G401 (cell line): ENCODE measurements around the gene ASB16. TPM values are rescaled to one million over a fixed set of nuclear protein-coding genes. Genes with fewer than 3 reads are reported as not detected.
A peak's percentile ranks its signal among the peaks of the same experiment; 100 is the strongest.

Experiments used
- DNase-seq: peaks from one replicate; pipeline ENCODE4 v3.0.0-alpha.2; 2015; ENCODE audit warnings: low spot score
- in situ Hi-C: cut with HindIII; loops from 2 replicates; pipeline ENCODE4 v1.10.0; 2016; ENCODE audit warnings: low sequenced_read_pairs, mixed read lengths
- total RNA-seq: library from RNA; depleted of rRNA; stranded (reverse); fragments of >200 nt; shearing (Covaris generic); gene quantifications from 2 replicates; pipeline ENCODE4 v1.2.3, GENCODE V29; 2014

The ASB16 gene
- total RNA-seq, 1 experiment from 2014 or later, result not detected

DNA sequence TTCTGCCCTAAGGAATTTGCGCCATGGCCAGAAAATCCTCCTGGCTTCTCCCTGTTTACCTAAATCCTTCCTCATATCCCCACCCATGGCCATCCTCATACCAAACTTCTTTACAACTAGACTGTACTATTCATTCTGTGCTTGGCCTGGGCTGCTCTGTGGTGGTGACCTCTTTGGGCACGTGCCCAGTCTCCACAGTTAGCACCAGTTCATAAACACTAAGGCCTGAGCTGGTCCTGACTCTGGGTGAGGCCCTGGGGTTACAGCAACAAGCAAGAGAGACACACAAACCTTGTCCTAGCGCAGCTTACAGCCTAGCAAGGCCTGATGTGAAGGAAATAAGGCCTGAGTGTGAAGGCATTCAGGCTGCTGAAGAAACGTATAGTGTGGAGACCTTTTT is 32.3 kb downstream of the ASB16 start:
- no peak for DNase-seq
- in situ Hi-C loops, result loop anchor here (10.0 kb wide), 1 partner anchor 122 kb away; the partner anchor contains the start of gene SLC25A39

DNA sequence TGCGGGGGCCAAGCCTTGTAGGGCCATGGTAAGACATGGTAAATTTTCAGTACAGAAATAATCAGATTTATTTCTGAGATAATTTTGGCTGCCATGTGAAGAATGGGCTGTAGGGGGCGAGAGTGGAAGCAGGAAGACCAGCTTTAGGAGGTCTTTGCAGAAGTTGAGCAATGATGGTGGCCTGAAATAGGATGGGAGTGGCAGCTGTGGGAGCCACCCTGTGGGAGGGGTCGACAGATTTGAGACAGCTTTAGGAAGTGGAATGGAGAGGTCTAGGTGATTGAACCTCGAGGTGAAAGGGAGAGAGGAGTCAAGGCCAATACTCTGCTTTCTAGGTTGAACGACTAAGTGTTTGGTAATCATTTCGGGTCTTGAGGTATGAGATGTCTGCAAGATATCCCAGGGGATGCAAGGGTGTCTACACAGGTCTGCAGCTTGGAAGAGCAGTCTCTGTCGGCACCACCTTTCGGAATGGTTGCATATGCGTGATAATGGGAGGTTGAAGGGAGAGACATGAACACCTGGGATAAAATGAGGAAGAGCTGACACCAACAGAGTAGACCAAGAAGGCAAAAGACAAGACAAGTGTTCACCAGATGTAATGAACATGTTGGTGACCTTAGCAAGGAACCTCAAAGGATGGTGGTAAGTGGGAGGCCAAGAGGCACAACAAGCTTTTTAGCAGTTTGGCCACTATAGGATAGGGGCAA is 33.4 kb downstream of the ASB16 start:
- peak; percentile 54 for DNase-seq
- in situ Hi-C loops, result loop anchor here (10.0 kb wide), 1 partner anchor 121 kb away; the partner anchor contains the start of gene SLC25A39

DNA sequence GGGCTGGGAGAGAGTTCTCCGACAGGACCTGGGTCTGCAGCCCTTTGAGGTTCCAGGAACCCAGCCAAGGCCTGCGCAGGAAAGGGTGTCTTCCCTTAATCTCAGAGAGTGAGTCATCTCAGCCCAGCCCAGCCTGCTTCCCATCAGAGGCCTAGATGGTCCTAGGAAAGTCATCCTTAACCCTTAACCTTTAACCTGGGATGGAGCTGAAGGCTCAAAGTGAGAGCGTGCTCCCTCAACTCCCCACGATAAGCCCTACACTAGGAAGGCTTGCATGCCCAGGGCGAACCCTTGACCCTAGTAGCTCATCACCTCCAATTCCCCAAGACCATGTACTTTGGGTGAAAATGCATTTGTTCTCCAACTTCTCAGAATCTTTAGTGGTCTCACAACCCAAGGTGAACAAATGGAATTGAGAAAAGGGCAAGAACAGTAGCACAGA is 34.0 kb downstream of the ASB16 start:
- DNase-seq, result no peak
- in situ Hi-C loops, result loop anchor here (10.0 kb wide), 1 partner anchor 120 kb away; the partner anchor contains the start of gene SLC25A39

DNA sequence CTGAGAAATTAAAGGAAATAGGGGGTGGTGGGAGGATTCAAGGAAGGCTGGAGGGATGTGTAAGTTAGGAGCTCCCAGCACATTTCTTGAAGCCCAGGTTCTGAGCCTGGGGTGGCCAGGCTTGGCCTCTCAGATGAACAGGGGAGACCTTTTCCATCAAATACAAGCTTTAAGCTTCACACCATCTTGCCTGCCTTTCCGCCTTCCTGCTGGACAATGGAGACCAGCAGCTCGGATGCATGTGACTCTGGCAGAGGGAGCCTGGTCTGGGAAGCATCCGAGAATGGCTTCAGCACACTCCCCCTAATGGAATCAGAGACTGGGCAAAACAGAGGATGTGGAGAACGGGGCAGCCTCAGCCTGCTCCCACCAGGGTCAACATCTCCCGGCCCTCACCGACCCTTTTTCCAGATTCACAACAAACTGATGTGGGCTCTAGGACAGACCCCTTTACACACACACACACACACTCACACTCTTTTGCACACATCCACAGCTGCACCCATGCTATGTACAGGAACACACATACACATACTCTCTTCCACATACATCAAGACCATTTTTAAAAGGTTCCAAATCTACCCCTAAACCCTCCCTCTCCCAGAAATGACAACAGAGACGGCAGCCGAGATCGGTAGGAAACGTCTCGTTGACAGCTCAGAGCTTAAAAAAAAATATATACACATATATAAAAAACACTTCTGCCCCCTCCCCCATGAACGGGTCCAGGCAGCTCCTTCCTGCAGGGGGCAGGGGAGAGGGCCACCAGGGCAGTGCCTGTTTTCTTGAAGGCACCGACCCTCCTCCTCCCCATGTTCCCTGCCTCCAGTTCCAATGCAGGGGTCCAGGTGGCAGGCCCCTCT is 35.7 kb downstream of the ASB16 start:
- in situ Hi-C loops, result loop anchor here (10.0 kb wide), 1 partner anchor 119 kb away; the partner anchor contains the start of gene SLC25A39
- DNase-seq, result peak; percentile 35

DNA sequence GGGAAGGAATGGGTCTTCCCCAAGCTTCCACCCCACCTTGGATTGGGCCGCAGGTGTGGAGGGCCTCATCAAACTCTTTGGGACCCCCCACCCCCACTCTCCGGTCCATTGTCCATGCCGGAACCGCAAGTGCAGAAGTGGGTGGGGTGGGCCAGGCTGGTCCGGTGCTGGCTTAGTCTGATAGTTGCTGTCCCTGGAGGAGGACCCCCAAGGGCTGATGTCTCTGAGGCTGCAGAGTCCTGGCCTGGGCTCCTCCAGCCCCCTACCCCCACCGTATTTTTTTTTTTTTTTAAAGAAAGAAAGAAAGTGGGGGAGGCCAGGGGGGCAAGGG is 36.3 kb downstream of the ASB16 start:
- no peak for DNase-seq
- in situ Hi-C loops, result loop anchor here (10.0 kb wide), 1 partner anchor 118 kb away; the partner anchor contains the start of gene SLC25A39

DNA sequence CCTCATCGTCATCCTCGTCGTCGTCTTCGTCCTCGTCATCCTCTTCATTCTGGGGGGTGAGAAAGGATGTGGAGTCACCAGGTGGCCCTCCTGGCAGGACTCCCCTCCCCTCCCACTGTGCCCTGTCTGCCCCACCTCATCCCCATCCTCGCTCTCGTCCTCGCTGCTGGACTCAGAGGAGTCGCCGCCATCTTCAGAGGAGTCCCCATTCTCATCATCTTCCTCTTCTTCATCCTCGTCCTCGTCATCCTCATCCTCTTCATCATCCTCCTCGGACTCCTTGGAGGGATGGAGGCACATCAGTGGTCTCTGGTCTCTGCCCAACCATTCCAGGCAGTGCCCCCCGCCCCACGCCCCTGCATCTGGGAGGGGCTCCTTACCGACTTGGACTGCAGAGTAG is 36.8 kb downstream of the ASB16 start:
- in situ Hi-C loops, result loop anchor here (10.0 kb wide), 1 partner anchor 117 kb away; the partner anchor contains the start of gene SLC25A39
- DNase-seq, result no peak

DNA sequence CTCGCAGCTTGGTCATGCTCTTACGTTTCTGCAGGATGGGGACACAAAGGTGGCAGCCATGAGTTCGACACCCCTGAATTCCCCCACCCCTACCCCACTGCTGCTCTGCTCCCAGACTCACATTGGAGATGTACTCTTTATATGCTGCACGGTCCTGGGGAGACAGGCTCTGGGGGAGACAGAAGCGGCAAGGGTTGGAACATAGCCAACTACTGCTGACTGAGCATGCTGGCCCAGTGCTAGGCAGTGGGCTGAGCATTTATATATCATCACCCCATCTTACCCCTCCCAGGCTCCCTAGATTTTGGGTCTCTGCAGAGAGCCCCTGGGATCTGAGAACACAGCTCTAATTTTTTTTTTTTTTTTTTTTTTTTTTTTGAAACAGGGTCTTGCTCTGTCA is 37.2 kb downstream of the ASB16 start:
- in situ Hi-C loops, result loop anchor here (10.0 kb wide), 1 partner anchor 117 kb away; the partner anchor contains the start of gene SLC25A39
- DNase-seq, result no peak

DNA sequence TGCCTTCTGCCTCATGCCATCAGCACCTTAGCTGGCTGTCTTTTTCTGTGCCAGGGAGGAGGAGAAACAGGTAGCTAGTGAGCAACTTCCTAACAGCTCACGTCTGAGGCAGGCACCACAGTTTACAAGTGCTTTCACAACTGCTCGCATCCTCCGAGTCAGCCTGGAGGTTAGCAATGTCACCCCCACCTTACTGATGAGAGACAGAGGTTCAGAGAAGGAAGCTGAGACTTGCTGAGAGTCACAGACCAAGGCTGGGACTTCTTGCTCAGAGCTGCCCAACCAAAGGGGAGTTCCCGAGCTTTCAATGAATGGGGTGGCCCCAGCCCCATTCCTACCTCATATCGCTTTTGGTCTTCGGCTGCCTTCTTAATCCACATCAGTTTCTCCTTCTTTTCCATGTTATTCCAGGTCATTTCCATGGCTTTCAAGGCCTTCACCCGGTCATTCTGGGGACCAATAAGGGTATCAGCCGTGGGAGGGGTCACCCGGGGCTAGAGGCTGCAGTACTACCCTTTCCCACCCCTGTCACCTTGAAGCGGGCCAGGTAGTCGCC is 39.4 kb downstream of the ASB16 start:
- no peak for DNase-seq
- in situ Hi-C loops, result loop anchor here (10.0 kb wide), 1 partner anchor 115 kb away; the partner anchor contains the start of gene SLC25A39

DNA sequence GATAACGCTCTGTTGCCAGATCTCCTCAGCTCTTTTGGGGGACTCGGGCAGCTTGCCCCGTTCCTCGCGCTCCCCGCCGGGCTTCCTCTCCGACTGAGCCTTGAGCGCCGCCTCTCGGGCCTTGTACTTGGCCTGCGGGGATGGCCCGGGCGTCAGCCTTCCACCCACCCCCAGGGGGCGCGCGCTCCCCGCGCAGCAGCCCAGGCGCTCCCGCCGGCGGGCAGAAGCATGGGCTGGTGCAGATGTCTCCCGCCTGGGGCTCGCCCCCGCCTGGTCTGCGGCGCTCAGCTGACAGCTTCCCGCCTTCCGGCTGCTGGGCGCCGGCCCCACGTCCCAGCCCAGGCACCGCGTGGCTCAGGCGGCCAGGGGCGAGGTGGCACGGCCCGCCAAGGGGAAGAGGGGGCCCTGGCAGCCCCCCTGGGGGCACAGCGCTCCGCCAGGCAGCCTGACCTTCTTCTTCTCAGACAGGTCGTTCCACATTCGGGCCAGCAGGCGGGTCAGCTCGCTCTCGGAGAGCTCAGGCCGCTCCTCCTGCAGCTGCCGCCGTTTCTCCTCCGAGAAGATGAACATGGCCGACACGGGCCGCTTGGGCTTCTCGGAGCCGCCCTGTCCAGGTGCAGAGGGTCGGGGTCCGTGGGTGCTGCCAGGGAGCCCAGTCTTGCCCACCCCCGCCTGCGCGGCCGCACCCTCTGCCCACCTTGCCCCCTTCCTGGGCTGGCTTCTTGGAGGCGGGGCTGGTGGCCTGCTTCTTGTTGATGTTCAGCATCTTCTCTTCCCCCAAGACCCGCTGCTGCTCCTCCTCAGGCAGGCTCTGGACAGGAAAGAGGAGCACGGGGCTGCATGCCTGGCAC is 40.1 kb downstream of the ASB16 start:
- DNase-seq, result peak; percentile 84
- in situ Hi-C loops, result no loop called here

DNA sequence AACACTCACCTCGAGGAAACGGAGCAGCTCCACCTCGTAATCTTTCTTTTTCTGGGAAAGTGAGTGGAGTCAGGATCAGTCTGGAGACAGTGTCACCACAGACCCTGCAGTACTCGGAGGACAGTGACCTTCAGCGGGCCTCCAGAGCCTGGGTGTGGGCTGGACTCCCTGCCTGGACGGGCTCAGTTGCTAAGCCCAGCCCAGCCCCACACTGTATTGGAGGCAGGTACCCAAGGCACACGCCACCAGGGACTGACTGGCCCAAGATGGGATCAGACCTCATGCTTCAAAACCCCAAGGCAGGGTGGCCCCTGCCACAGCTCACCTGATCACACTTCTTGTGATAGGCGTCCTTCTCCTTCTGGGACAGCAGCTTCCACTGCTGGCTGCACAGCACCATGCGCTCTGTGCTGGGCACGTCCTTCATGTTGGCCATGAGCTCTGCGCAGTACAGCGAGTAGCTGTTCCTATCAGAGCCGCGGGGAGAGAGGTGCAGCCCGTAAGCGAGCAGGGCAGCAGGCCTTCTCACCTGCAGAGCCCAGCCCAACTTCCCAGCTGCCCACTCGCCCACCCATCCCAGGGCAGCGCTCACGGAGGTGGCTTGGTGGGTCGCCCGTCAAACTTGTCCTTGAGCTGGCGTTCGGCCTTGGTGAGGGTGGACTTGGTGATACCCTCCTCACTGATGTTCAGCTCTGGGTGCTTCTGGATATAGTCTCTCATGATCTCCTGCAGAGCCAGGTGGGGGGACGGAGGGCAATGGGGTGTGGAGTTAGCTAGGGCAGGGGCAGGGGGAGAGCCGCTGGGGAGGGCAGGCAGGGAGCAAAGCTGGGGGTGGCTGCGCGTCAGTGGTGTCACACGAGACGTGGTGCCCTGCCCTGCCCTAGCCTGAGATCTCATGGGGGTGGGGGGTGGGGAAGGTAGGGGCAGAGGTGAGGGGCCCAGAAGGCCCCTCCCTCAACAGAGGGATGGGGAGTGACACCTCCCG is 41.1 kb downstream of the ASB16 start:
- in situ Hi-C loops, result no loop called here
- no peak for DNase-seq

DNA sequence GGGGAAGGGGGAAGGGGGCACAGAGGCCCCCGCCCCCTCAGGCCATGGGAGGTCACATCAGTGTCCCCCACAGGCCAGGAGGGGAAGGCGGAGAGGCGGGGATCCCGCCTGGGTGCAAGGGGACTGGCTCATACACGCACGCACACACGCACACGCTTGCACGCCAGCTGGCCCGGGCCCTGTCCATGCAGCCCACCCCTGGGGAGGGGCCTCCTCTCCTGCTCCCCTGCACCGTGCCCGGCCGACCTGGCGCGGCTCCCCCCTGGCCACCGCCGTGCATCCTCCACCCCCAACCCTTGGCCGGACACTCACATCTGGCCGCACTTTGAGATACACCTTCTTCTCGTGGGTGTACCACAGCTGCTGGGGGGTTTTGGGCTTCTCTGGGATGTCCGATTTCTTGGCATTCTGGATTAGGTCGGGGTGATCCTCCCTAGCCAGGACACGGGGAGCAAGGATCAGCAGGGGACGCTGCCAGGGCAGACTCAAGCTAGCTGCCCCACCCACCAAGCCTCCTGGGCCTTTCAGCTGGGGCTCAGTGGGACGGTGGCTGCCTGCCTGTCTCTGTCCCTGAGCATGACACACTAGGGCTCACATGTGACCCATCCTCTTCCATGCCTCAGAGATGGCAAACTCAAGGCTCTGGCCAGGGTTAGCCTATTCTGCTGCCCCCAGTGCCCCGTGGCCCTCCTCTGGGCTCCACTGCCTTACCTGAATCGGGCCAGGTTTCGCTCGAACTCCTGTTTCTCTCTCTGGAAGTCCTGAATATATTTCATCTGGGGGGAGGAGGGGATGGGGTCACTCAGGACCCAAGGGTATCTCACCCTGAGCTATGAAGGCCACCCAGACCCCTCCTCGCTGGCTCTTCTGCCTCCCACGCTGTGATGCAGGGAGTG is 42.3 kb downstream of the ASB16 start:
- in situ Hi-C loops, result no loop called here
- no peak for DNase-seq

DNA sequence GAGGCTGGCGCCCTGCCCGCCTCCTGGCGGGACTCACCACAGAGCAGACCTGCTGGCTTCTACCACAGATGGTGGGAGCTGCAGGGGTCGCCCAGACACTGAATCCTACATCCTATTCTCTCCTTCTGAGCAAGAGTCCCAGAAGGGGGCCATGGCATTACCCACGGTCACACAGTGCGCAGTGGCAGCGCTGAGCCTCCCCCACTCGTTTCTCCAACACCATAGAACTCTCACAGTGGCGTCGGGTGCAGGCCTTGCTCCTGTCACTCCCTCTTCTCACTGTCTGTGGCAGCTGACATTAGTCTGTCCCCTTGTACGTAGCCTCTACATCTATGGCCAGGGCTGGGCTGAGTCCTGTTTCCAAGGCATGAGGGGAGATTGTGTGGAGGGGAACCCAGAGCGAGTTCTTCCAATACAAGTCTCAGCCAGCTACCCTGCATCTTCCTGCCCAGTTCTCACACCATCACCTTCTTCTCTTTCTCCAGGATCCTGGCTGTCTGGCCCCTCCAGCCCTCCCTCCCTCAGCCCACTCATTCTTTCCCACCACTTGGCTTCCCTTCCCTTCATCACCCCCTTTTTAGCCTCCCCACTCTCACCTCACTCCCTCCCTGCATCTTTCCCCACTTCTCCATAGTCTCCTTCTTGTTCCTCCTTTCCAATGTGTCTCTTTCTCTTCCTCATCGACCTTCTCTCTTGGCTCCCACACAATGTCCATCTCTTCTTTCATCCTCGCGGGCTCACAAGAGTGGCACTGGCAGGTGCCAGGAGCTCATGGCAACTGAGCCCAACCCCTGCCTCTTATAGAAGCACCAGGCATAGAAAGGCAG is 43.1 kb downstream of the ASB16 start:
- in situ Hi-C loops, result no loop called here

DNA sequence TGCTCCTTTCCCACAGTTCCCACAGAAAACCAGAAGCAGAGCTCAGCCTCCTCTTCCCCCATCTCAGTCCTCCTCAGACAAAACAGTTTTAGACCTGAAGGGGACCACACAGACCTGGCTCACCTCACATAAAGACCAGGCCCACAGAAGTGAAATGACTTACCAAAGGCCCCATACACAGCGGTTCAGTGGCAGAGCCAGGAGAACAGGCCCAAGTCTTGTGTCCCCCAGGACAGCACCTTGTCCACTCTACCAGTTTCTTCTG is 43.7 kb downstream of the ASB16 start:
- in situ Hi-C loops, result no loop called here
- DNase-seq, result no peak

More for the DNA sequence above, 43.1 kb downstream of the ASB16 start:
- no peak for DNase-seq

DNA sequence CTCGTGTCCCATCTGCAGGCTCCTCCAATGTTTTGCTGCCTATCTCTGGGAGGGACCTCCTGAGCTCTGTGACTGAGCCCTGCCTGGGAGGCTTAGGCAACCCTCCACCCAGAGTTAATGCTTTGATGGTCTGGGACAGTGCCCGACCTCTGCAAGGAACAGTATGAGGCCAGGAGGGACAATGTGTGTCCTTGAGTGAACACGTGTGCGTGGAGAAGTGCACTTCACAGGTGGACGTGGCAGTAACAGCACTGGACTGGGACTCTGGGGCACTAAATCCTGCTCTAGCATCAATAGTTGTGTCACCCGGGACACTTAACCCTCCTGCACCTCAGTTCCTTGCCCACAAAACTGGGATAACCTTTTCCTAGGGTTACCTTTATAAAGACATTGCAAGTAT is 44.4 kb downstream of the ASB16 start:
- no peak for DNase-seq
- in situ Hi-C loops, result no loop called here

DNA sequence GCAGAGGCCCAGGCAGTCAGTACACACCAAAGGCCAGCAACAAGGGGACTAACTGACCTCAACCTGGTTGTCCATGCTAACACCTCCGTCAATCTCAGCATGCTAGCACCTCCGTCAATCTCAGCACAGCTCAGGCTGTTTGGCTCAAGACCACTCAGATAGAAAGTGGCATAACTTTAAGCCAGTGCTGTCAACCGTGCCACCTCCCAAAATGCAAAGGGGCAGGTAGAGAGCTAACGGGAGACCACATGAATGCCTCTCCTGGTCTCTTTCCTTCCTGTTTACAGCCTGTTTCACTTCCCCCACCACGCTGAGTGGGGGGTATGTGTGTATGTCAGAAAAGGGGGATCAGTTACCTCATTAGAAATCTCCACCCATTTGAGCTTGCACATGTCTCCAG is 45.7 kb downstream of the ASB16 start:
- in situ Hi-C loops, result no loop called here
- no peak for DNase-seq

DNA sequence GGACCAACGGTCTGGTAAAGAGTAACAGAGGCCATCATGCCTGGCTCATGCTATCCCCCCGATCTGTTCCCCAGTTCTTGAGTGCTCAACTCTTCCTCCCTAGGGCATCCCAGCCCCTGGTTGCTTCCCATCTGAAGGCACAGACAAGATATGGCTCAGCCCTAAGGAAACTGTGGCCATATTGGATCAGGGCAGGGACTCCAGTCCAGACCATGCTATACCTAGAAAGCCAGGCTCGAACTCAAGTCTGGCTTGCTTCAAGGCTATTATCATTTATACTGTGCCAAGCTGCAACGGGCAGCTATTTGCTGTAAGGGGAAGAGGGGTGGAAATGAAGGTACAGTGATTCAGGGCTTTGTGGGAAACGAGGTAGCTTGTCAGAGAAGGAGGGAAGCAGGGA is 46.2 kb downstream of the ASB16 start:
- DNase-seq, result no peak
- in situ Hi-C loops, result no loop called here
